Stomach (tissue), 4 donors: Measurements from ENCODE around the gene ZNF443.

Experiments used
- EP300 ChIP-seq: sonication (generic); formaldehyde crosslinking; IDR thresholded peaks from one replicate; pipeline ENCODE4 v1.6.1; 2017; ENCODE audit warnings: antibody characterized with exemption
- POLR2A ChIP-seq, 4 donors: fragments of 450-650 bp; IDR thresholded peaks; one replicate each; pipeline ENCODE4 v1.6.1; 2016; ENCODE audit warnings: antibody characterized with exemption in 4 of 4, control low read depth in 2 of 4, mild to moderate bottlenecking in 1 of 4, moderate library complexity in 1 of 4
- POLR2AphosphoS5 ChIP-seq, 3 donors: sonication (generic); formaldehyde crosslinking; IDR thresholded peaks; one replicate each; pipeline ENCODE4 v1.6.1; 2016; ENCODE audit warnings: antibody characterized with exemption in 3 of 3
- TF ChIP-seq, protein P1 (sequence below), 7 experiments: fragments of 450-650 bp in 4 of 7; fragments of 200-600 bp in 3 of 7; sonication (generic) in 3 of 7; IDR thresholded peaks; one replicate each; pipeline ENCODE4 v1.5.1; 2016 to 2019; ENCODE audit warnings: antibody characterized with exemption in 7 of 7, control low read depth in 2 of 7, mild to moderate bottlenecking in 1 of 7

- TF ChIP-seq, protein P1, sequence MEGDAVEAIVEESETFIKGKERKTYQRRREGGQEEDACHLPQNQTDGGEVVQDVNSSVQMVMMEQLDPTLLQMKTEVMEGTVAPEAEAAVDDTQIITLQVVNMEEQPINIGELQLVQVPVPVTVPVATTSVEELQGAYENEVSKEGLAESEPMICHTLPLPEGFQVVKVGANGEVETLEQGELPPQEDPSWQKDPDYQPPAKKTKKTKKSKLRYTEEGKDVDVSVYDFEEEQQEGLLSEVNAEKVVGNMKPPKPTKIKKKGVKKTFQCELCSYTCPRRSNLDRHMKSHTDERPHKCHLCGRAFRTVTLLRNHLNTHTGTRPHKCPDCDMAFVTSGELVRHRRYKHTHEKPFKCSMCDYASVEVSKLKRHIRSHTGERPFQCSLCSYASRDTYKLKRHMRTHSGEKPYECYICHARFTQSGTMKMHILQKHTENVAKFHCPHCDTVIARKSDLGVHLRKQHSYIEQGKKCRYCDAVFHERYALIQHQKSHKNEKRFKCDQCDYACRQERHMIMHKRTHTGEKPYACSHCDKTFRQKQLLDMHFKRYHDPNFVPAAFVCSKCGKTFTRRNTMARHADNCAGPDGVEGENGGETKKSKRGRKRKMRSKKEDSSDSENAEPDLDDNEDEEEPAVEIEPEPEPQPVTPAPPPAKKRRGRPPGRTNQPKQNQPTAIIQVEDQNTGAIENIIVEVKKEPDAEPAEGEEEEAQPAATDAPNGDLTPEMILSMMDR (IDR thresholded peaks at IDR 0.05) = no peak
- TF ChIP-seq POLR2A (IDR thresholded peaks at IDR 0.05) (no peak), POLR2AphosphoS5 (IDR thresholded peaks at IDR 0.05) (no peak), EP300 (no peak)
Observed at GRCh38 chr19:12448808-12449207, 8.0 kb upstream of the ZNF443 start.
